GM18873 (cell line): ENCODE measurements around the gene RNF144A.

ENCODE experiments used
- ATAC-seq: cut with Tn5 transposase; IDR thresholded peaks from one replicate; pipeline ENCODE4 v1.9.1; 2021; ENCODE audit warnings: mild to moderate bottlenecking, moderate library complexity, moderate number of reproducible peaks; ENCODE audit not compliant: unreplicated experiment, low FRiP score

The RNF144A gene

GRCh38 chr2:7061921-7062320 lies 144.7 kb downstream of the RNF144A start:
- no peak for ATAC-seq

- ATAC-seq, result no peak
These were observed 146.6 kb downstream of the RNF144A start for GRCh38 chr2:7063789-7064188.

GRCh38 chr2:7068457-7068856 lies 151.2 kb downstream of the RNF144A start:
- ATAC-seq, result no peak

- ATAC-seq, result no peak
These were observed 153.3 kb downstream of the RNF144A start for GRCh38 chr2:7070483-7070882.

- ATAC-seq, result no peak
These were observed 153.9 kb downstream of the RNF144A start for GRCh38 chr2:7071154-7071553.

- ATAC-seq, result no peak
These were observed 154.8 kb downstream of the RNF144A start for GRCh38 chr2:7071916-7072556.

- no peak for ATAC-seq
These were observed 156.7 kb downstream of the RNF144A start for GRCh38 chr2:7073901-7074300.

GRCh38 chr2:7075834-7076233 lies 158.6 kb downstream of the RNF144A start:
- no peak for ATAC-seq

GRCh38 chr2:7077660-7078267 lies 160.6 kb downstream of the RNF144A start:
- ATAC-seq, result no peak

- ATAC-seq, result no peak
These were observed 166.6 kb downstream of the RNF144A start for GRCh38 chr2:7083580-7084509.

- no peak for ATAC-seq
These were observed 167.4 kb downstream of the RNF144A start for GRCh38 chr2:7084601-7085000.

GRCh38 chr2:7089284-7089683 lies 172.1 kb downstream of the RNF144A start:
- no peak for ATAC-seq

- no peak for ATAC-seq
These were observed 172.8 kb downstream of the RNF144A start for GRCh38 chr2:7089898-7090510.

- no peak for ATAC-seq
These were observed 176.2 kb downstream of the RNF144A start for GRCh38 chr2:7093376-7093775.
